IMR-90 (cell line): ENCODE data around the gene HRNR.

Source experiments
- CTCF ChIP-seq: conservative IDR thresholded peaks from 2 replicates; pipeline ENCODE4 v1.5.1; 2012; ENCODE audit warnings: mild to moderate bottlenecking, low read depth, low read length, improper control_type of control experiment
- MAFK ChIP-seq: IDR thresholded peaks from 2 replicates; pipeline ENCODE4 v1.6.1; 2012; ENCODE audit warnings: low read depth, low read length, improper control_type of control experiment
- NFE2L2 ChIP-seq: fragments of 150-350 bp; IDR thresholded peaks from 2 replicates; pipeline ENCODE4 v1.6.1; 2016; ENCODE audit warnings: low read depth, mild to moderate bottlenecking, low read length
- POLR2A ChIP-seq: IDR thresholded peaks from 2 replicates; pipeline ENCODE4 v1.6.1; 2012; ENCODE audit warnings: mild to moderate bottlenecking, low read depth, low read length
- RCOR1 ChIP-seq: IDR thresholded peaks from 2 replicates; pipeline ENCODE4 v1.6.1; 2012; ENCODE audit warnings: mild to moderate bottlenecking, low read length, improper control_type of control experiment; ENCODE audit not compliant: insufficient replicate concordance

GRCh38 chr1:152197361-152197941 lies 26.5 kb downstream of the HRNR start:
- no peak for TF ChIP-seq CTCF
- TF ChIP-seq MAFK: no peak
- TF ChIP-seq RCOR1: no peak
- TF ChIP-seq NFE2L2: no peak
- TF ChIP-seq POLR2A: no peak
